Brain microvascular endothelial cell (primary cell): ENCODE measurements around the gene SPNS1.
"Not testable (repeated sequence)": the region's sequence is repeated elsewhere in the genome, so short reads cannot be mapped to it uniquely, and the experiment has no call there.

ENCODE experiments used
- DNase-seq: peaks from one replicate; pipeline ENCODE4 v3.0.0-alpha.2; 2020
- H3K27ac ChIP-seq: fragments of 250-450 bp; sonication (Bioruptor Pico); 2 replicates; pipeline ENCODE4 v1.5.1; 2020; ENCODE audit warnings: mild to moderate bottlenecking, moderate library complexity
- H3K27me3 ChIP-seq: fragments of 250-450 bp; sonication (Bioruptor Pico); replicated peaks from 2 replicates; pipeline ENCODE4 v1.5.1; 2020; ENCODE audit warnings: mild to moderate bottlenecking
- H3K36me3 ChIP-seq: fragments of 250-450 bp; sonication (Bioruptor Pico); replicated peaks from 2 replicates; pipeline ENCODE4 v1.5.1; 2020; ENCODE audit warnings: mild to moderate bottlenecking
- H3K4me3 ChIP-seq: 2 replicates; pipeline ENCODE4 v1.5.1; 2011; ENCODE audit warnings: low read depth, mild to moderate bottlenecking, control low read depth, low read length, moderate library complexity
- CTCF ChIP-seq: IDR thresholded peaks from 2 replicates; pipeline ENCODE4 v1.5.1; 2011; ENCODE audit warnings: low read depth, mild to moderate bottlenecking, moderate library complexity, low read length, control low read depth, inconsistent platforms; ENCODE audit errors: missing control alignments
- in situ Hi-C: cut with HindIII; loops from 2 replicates; pipeline ENCODE4 v1.10.0; 2017; ENCODE audit warnings: low sequenced_read_pairs, low pct_ligation_motif_present

SPNS1 gene

GRCh38 chr16:28936784-28937155, 37.8 kb upstream of the SPNS1 start:
- Histone ChIP-seq H3K36me3 (no peaks in the 10 kb centered on the region), H3K4me3 (no peak overlapping the region), H3K27me3 (no peaks in the 10 kb centered on the region), H3K27ac (no peak overlapping the region)
- in situ Hi-C loops, result no loop called here
- TF ChIP-seq CTCF, result no peak
- no peak for DNase-seq

- Histone ChIP-seq H3K27me3 (no peaks in the 10 kb centered on the region), H3K4me3 (no peak overlapping the region), H3K27ac (no peak overlapping the region), H3K36me3 (no peaks in the 10 kb centered on the region)
- TF ChIP-seq CTCF, result peak; percentile 15
- in situ Hi-C loops, result no loop called here
- DNase-seq, result no peak
These were observed 37.2 kb upstream of the SPNS1 start for GRCh38 chr16:28937222-28937876.

GRCh38 chr16:28938721-28939120, 35.9 kb upstream of the SPNS1 start:
- no peak for DNase-seq
- TF ChIP-seq CTCF, result no peak
- H3K4me3 ChIP-seq, result no peak overlapping the region
- H3K27ac ChIP-seq, result no peak overlapping the region
- in situ Hi-C loops, result no loop called here
- no peaks in the 10 kb centered on the region for H3K36me3 ChIP-seq
- H3K27me3 ChIP-seq, result no peaks in the 10 kb centered on the region

- H3K27ac ChIP-seq, H3K36me3 ChIP-seq, in situ Hi-C loops, H3K27me3 ChIP-seq, DNase-seq, H3K4me3 ChIP-seq: not testable (repeated sequence)
These were observed 34.8 kb upstream of the SPNS1 start for GRCh38 chr16:28939825-28940224.

GRCh38 chr16:28943281-28943680, 31.3 kb upstream of the SPNS1 start:
- no peaks in the 10 kb centered on the region for H3K36me3 ChIP-seq
- H3K27ac ChIP-seq, result no peak overlapping the region
- no peak for TF ChIP-seq CTCF
- no peaks in the 10 kb centered on the region for H3K27me3 ChIP-seq
- in situ Hi-C loops, result no loop called here
- no peak overlapping the region for H3K4me3 ChIP-seq
- DNase-seq, result no peak

- no peaks in the 10 kb centered on the region for H3K36me3 ChIP-seq
- H3K27ac ChIP-seq, result no peak overlapping the region
- H3K4me3 ChIP-seq, result no peak overlapping the region
- no peak for TF ChIP-seq CTCF
- in situ Hi-C loops, result no loop called here
- no peaks in the 10 kb centered on the region for H3K27me3 ChIP-seq
- DNase-seq, result no peak
These were observed 27.9 kb upstream of the SPNS1 start for GRCh38 chr16:28946681-28947080.
